GM19240 (cell line): Measurements from ENCODE around the gene SNRPN.
"Not testable (repeated sequence)": the region's sequence is repeated elsewhere in the genome, so short reads cannot be mapped to it uniquely, and the experiment has no call there.

Experiments
- DNase-seq: peaks from one replicate; pipeline ENCODE4 v3.0.0; 2011; ENCODE audit warnings: low spot score; ENCODE audit not compliant: insufficient read length

Gene SNRPN

DNA sequence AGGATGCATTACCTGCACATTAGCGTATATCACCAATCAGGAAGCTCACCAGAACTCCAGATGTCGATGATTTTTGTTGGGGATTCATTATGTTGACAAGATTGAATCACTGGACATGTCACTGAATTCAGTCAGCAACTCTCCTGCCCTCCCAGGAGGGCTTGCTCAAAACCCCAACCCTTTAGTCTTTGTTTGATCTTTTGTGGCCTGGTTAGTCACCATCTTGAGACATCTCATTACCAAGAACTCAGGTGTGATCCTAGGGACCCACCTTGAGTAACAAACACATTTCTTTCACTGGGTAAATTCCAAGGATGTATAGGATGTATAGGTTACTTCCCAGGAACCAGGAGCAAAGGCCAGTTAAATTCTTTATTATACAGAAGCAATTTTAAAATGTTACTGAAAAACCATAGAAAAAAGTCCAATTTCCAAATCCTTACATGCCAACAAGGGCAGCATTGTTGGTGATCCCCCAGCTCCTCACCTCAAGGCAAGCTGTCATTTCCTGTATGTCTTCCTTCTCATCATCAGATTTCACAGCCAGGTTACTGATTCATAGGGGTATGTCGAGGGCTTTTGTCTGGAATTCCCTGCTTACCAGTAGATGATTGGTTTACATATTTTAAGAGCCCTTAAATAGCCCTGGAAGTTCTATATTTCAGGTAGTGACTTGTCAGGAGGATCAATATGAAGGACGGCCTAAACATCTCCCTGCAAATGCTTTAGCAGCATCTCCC lies 11.7 kb downstream of the SNRPN start:
- no peak for DNase-seq

GRCh38 chr15:24971052-24971451 lies 16.3 kb downstream of the SNRPN start:
- no peak for DNase-seq

DNA sequence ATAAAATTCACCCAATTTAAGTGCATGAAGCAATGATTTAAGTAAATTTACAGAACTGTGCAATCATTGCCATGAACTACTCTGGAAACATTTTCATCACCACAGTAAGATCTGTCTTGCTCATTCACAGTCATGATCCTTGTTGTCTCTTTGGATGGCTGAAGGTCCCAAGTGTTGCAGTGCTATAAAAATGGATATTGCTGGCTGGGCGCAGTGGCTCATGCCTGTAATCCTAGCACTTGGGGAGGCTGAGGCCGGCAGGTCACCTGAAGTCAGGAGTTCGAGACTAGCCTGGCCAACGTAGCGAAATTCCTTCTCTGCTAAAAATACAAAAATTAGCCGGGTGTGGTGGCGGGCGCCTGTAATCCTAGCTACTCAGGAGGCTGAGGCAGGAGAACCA lies 17.0 kb downstream of the SNRPN start:
- no peak for DNase-seq

DNA sequence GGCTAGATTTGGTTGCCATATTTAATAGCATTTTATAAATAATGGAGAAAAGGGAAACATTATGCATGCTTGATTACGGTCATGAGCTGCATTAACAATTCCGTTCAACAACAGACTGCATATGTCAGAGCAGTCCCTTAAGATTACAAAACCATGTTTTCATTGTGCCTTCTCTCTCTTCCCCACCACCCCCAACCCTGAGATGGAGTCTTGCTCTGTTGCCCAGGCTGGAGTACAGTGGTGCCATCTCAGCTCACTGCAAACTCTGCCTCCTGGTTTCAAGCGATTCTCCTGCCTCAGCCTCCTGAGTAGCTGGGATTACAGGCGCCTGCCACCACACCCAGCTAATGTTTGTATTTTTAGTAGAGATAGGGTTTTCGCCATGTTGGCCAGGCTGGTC lies 17.9 kb downstream of the SNRPN start:
- not testable (repeated sequence) for DNase-seq

DNA sequence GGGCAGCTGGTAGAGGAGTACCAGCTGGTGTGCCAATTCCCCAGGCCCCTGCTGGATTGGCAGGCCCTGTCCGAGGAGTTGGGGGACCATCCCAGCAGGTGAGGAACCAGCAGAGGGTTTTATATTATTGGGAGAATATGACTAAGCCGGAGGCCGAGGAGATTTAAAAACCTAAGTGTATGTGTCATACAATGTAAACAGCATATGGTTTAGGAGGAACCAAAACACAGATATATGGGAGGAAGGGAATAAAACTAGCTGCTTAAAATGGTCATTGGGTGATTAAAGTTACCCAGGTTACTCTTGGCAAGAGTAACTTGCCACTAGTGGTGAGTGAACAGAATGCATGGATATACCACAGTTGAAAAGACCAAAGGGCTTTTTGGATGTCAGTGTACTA lies 22.1 kb downstream of the SNRPN start:
- no peak for DNase-seq

GRCh38 chr15:24977686-24978085 lies 22.9 kb downstream of the SNRPN start:
- DNase-seq, result no peak

GRCh38 chr15:24985224-24985623 lies 30.4 kb downstream of the SNRPN start:
- DNase-seq, result no peak

GRCh38 chr15:24986653-24987052 lies 31.9 kb downstream of the SNRPN start:
- DNase-seq, result no peak

DNA sequence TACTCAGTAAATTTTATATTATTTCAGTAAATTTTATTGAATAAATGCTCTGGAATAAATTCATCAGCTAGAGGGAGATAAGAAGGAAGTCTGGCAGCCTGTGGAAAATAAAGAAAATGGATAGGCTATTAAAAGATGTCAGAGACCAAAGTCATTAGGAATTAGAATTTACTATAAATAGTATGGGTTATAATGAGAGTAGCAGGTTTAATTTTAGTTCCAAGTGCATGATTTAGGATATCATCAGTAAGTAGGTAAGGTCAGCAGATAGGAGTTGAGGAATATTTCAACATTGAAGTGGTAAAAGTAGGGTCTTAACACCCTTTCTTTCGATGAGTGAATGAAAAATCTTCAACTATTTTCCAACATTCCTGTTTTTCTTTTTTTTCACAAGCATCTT lies 64.6 kb downstream of the SNRPN start:
- DNase-seq, result no peak

DNA sequence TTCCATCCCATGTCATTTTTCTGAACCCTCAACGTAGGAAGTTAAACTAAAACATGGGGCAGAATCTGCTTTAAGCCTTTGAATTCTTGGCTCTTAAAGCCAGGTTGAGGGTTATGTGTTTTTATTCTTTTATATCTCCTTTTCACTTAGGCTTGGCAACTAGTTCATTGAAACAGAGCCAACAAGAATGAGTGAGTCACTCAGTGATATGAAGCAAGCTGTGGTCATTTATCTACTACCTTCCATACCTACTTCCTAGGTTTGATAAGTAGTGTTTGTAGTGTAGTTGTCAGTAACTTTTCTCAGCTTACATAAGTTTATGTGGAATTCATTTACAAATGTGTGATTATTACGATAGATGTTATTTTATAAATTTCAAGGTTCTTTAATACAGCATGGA lies 67.4 kb downstream of the SNRPN start:
- no peak for DNase-seq
